ENCODE results near the gene KHDRBS2. TPM values are rescaled to one million over a fixed set of nuclear protein-coding genes. Genes with fewer than 3 reads are reported as not detected.

The KHDRBS2 gene
- total and polyA plus RNA-seq, 2 donors (not counting 1 experiment from before 2014, with no cell fraction given) = 8.9 to 9.4 TPM

- ChIA-PET POLR2A (no interaction called here), CTCF (no interaction called here)
- Mint-ChIP-seq H3K4me1 (no peaks in the 10 kb centered on the region), H3K9me3 (ENCODE audit: insufficient read depth) (peaks cover 3% of the 10 kb centered on the region), H3K4me3 (no peak overlapping the region), H3K27ac (no peak overlapping the region), H3K27me3 (no peaks in the 10 kb centered on the region)
- Histone ChIP-seq H3K9me3 (ENCODE audit: control extremely low read depth in 1 of 3, control insufficient read depth in 2 of 3, insufficient read depth in 1 of 3, low read length in 2 of 3) (no peaks in the 10 kb centered on the region), H3K36me3 (replicated peaks in 1 of 2; ENCODE audit: control extremely low read depth in 1 of 2, control insufficient read depth in 1 of 2, extremely low read depth in 1 of 2, insufficient read depth in 2 of 2, low read length in 1 of 2) (no peaks in the 10 kb centered on the region), H3K4me1 (ENCODE audit: control insufficient read depth in 2 of 2, insufficient read depth in 2 of 2, low read length in 2 of 2) (no peaks in the 10 kb centered on the region), H3K27me3 (replicated peaks in 1 of 4; ENCODE audit: control extremely low read depth in 1 of 4, control insufficient read depth in 3 of 4, insufficient read depth in 4 of 4, low read length in 3 of 4) (no peaks in the 10 kb centered on the region), H4K20me1 (ENCODE audit: control insufficient read depth, insufficient read depth, low read length, poor library complexity, severe bottlenecking) (peaks cover 7% of the 10 kb centered on the region), H2AFZ (ENCODE audit: insufficient read depth, low read depth, low read length, poor library complexity, severe bottlenecking) (no peak overlapping the region), H3K9ac (ENCODE audit: low read length) (no peak overlapping the region), H3K79me2 (ENCODE audit: control insufficient read depth, insufficient read depth, low read length) (peaks cover 3% of the 10 kb centered on the region), H3K27ac (ENCODE audit: low read length in 2 of 2) (no peak overlapping the region), H3K4me3 (ENCODE audit: control extremely low read depth in 1 of 5, extremely low read depth in 1 of 5, insufficient read depth in 1 of 5, low read depth in 2 of 5, low read length in 4 of 5) (no peak overlapping the region), H3K4me2 (replicated peaks; ENCODE audit: low read depth, low read length, poor library complexity, severe bottlenecking) (no peak overlapping the region)
- ATAC-seq (ENCODE audit: low read depth) = no peak
- WGBS (ENCODE audit: insufficient coverage) = 100% methylated on average over 2 of the region's 2 CpGs
- no peak for TF ChIP-seq EZH2 (IDR thresholded peaks at IDR 0.05; ENCODE audit: borderline replicate concordance, insufficient read depth, low read depth, low read length, poor library complexity, severe bottlenecking)
- TF ChIP-seq CTCF (IDR thresholded peaks at IDR 0.05) = no peak
- intact Hi-C loops (cut with micrococcal nuclease) = no loop called here
- no peak for DNase-seq
Measured at GRCh38 chr6:61940919-61941318, 345.1 kb downstream of the KHDRBS2 start.

DNA sequence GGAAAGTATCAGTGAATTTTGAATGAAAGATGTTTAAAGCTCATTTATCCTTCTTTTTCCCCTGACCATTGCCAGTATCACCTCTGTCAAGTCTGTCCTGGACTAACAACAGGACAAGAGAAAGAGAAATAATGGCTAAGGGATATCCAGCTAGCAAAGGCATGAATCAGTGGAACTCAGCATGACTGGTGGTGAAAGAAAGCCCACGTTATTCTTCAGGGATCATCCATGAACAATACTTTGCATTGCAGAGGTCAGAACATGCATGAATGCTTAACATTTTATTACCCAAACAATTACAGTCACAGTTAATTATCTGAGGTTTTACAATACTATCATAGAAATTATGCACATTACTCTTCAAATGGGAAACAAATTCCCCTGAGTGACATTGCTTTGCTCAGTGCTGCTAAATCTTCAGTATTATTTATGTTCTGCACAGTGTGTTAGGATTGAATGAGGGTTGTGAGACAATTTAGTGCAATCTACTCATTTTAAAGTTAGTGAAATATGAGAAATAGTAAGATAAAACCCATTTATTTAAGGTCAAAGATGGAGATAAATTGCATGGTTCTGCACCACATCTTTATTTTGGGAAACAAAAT, 350.7 kb downstream of the KHDRBS2 start:
- H3K9ac ChIP-seq (ENCODE audit: low read length) = no peak overlapping the region
- no peak for TF ChIP-seq CTCF (IDR thresholded peaks at IDR 0.05)
- TF ChIP-seq EZH2 (IDR thresholded peaks at IDR 0.05; ENCODE audit: borderline replicate concordance, insufficient read depth, low read depth, low read length, poor library complexity, severe bottlenecking) = no peak
- ChIA-PET CTCF (no interaction called here), POLR2A (no interaction called here)
- intact Hi-C loops (cut with micrococcal nuclease) = no loop called here
- Mint-ChIP-seq H3K27ac (no peak overlapping the region), H3K4me3 (no peak overlapping the region), H3K4me1 (no peaks in the 10 kb centered on the region), H3K27me3 (no peaks in the 10 kb centered on the region), H3K9me3 (ENCODE audit: insufficient read depth) (no peaks in the 10 kb centered on the region)
- H4K20me1 ChIP-seq (ENCODE audit: control insufficient read depth, insufficient read depth, low read length, poor library complexity, severe bottlenecking) = no peaks in the 10 kb centered on the region
- no peak overlapping the region for H2AFZ ChIP-seq (ENCODE audit: insufficient read depth, low read depth, low read length, poor library complexity, severe bottlenecking)
- no peak overlapping the region for H3K27ac ChIP-seq (ENCODE audit: low read length in 2 of 2)
- peaks cover 0 to 2% of the 10 kb centered on the region in 2 experiments for H3K36me3 ChIP-seq (replicated peaks in 1 of 2; ENCODE audit: control extremely low read depth in 1 of 2, control insufficient read depth in 1 of 2, extremely low read depth in 1 of 2, insufficient read depth in 2 of 2, low read length in 1 of 2)
- no peaks in the 10 kb centered on the region for H3K27me3 ChIP-seq (replicated peaks in 1 of 4; ENCODE audit: control extremely low read depth in 1 of 4, control insufficient read depth in 3 of 4, insufficient read depth in 4 of 4, low read length in 3 of 4)
- no peaks in the 10 kb centered on the region for H3K9me3 ChIP-seq (ENCODE audit: control extremely low read depth in 1 of 3, control insufficient read depth in 2 of 3, insufficient read depth in 1 of 3, low read length in 2 of 3)
- no peaks in the 10 kb centered on the region for H3K4me1 ChIP-seq (ENCODE audit: control insufficient read depth in 2 of 2, insufficient read depth in 2 of 2, low read length in 2 of 2)
- no peaks in the 10 kb centered on the region for H3K79me2 ChIP-seq (ENCODE audit: control insufficient read depth, insufficient read depth, low read length)
- no peak overlapping the region for H3K4me2 ChIP-seq (replicated peaks; ENCODE audit: low read depth, low read length, poor library complexity, severe bottlenecking)
- WGBS (ENCODE audit: insufficient coverage) = no CpG with 5 or more reads among the region's 1 CpG
- DNase-seq = no peak
- ATAC-seq (ENCODE audit: low read depth) = no peak
- H3K4me3 ChIP-seq (ENCODE audit: control extremely low read depth in 1 of 5, extremely low read depth in 1 of 5, insufficient read depth in 1 of 5, low read depth in 2 of 5, low read length in 4 of 5) = no peak overlapping the region
